Uterus (tissue), 2 donors: ENCODE results near the gene CD247.

Experiments
- POLR2A ChIP-seq, 2 donors: fragments of 450-650 bp; IDR thresholded peaks; one replicate each; pipeline ENCODE4 v1.6.1; 2016; ENCODE audit warnings: antibody characterized with exemption in 2 of 2, mild to moderate bottlenecking in 1 of 2, moderate library complexity in 1 of 2
- TF ChIP-seq, protein P1 (sequence below), 4 experiments: fragments of 200-600 bp in 2 of 4; fragments of 450-650 bp in 2 of 4; sonication (generic) in 2 of 4; IDR thresholded peaks; one replicate each; pipeline ENCODE4 v1.5.1; 2016 to 2019; ENCODE audit warnings: antibody characterized with exemption in 4 of 4, mild to moderate bottlenecking in 2 of 4, moderate library complexity in 1 of 4

DNA sequence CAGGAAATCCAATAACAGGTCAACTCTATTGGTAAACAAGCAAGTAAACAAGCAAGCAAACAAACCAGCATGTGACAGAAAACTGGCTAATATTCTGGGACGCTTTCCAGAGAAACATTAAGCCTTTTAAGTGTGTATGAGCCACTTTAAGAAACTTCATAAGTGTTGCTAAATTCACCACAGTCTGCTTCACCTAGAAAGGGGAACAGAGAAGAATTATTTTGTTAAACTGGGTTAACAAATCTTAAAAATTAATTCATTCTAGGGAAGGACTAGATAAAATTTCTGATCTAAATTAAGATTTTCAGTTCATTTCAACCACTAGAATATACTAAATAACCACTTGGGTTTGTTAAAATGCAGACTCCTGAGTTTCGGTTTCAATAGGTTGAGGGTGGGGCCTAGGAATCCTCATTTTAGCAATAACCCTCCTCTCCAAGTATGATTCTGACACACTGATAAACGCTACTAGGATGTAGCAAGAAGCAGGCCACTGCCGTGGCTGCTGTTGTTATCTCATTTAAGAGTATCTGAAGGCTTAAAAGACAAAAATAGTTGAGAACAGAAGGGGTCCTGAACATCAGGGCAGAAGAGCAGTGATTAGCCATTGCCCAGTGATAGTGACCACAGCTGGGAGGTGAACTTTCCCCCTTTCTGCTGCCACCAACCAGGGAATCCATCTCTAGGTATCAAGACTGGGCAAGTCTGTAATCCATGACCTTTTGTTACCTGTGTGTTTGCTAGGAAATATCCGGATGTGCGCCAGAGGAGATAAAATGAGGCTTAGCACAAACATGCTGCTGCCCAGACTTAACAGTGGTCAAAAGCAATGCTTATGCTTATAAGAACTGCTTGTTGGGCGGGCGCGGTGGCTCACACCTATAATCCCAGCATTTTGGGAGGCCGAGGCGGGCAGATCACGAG lies 24.0 kb upstream of the CD247 start:
- TF ChIP-seq, protein P1, sequence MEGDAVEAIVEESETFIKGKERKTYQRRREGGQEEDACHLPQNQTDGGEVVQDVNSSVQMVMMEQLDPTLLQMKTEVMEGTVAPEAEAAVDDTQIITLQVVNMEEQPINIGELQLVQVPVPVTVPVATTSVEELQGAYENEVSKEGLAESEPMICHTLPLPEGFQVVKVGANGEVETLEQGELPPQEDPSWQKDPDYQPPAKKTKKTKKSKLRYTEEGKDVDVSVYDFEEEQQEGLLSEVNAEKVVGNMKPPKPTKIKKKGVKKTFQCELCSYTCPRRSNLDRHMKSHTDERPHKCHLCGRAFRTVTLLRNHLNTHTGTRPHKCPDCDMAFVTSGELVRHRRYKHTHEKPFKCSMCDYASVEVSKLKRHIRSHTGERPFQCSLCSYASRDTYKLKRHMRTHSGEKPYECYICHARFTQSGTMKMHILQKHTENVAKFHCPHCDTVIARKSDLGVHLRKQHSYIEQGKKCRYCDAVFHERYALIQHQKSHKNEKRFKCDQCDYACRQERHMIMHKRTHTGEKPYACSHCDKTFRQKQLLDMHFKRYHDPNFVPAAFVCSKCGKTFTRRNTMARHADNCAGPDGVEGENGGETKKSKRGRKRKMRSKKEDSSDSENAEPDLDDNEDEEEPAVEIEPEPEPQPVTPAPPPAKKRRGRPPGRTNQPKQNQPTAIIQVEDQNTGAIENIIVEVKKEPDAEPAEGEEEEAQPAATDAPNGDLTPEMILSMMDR (IDR thresholded peaks at IDR 0.05), result no peak
- no peak for TF ChIP-seq POLR2A (IDR thresholded peaks at IDR 0.05)
